ENCODE measurements around the gene PID1. TPM values are rescaled to one million over a fixed set of nuclear protein-coding genes. Genes with fewer than 3 reads are reported as not detected.

The PID1 gene
- total RNA-seq, 4 donors from 2014 or later = 9.5 to 28.5 (median 21.2) TPM

DNA sequence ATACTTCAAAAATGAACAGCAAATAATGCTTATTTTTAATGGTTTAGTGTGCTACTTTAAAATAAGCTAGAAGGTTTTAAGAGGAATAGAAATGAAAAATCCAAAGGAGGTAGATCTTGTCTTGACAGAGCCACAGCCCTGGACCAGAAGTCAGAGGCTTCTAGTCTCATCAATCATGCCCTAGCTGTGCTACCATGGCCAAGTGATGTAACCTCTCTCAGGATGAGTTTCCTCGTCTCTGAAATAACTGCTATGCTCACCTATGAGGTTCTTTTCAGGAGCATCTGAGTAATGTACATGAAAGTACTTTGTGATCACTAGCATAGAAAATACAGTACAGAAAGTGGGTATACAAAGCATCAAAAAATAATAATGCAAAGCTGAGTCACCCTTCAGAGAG lies 248.4 kb downstream of the PID1 start:
- intact Hi-C loops (cut with DNase I; ENCODE audit: low total_unique reads) = no loop called here
- no peak overlapping the region for H3K4me3 ChIP-seq (ENCODE audit: low read depth, poor library complexity, severe bottlenecking)
- 70 to 76% methylated on average over 1 of the region's 1 CpG for WGBS, 2 donors
- TF ChIP-seq POLR2A (IDR thresholded peaks at IDR 0.05) = no peak
- TF ChIP-seq, protein P1, sequence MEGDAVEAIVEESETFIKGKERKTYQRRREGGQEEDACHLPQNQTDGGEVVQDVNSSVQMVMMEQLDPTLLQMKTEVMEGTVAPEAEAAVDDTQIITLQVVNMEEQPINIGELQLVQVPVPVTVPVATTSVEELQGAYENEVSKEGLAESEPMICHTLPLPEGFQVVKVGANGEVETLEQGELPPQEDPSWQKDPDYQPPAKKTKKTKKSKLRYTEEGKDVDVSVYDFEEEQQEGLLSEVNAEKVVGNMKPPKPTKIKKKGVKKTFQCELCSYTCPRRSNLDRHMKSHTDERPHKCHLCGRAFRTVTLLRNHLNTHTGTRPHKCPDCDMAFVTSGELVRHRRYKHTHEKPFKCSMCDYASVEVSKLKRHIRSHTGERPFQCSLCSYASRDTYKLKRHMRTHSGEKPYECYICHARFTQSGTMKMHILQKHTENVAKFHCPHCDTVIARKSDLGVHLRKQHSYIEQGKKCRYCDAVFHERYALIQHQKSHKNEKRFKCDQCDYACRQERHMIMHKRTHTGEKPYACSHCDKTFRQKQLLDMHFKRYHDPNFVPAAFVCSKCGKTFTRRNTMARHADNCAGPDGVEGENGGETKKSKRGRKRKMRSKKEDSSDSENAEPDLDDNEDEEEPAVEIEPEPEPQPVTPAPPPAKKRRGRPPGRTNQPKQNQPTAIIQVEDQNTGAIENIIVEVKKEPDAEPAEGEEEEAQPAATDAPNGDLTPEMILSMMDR (IDR thresholded peaks at IDR 0.05) = no peak
- DNase-seq (ENCODE audit: low spot score in 2 of 2) = no peak

DNA sequence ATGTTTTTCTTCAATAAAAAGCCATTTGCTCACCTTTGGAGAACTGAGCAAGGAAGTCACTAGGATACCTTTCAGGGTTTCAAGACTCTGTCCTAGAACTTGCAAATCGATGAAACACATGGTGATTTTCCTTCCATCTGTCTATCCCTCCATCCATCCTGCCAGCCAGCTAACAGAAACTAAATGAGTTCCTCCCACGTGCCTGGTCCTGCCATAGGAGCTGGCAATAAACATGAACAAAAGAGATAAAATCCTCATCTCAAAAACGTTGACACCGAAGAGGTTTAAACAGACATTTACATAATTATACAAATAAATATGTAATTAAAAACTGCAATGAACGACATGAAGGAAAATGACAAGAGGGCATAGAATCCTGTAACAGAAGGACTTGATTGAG lies 249.0 kb downstream of the PID1 start:
- WGBS, 2 donors = 51 to 75% methylated on average over 5 of the region's 5 CpGs
- TF ChIP-seq POLR2A (IDR thresholded peaks at IDR 0.05) = no peak
- TF ChIP-seq, protein P1 (IDR thresholded peaks at IDR 0.05) = no peak
- no peak overlapping the region for H3K4me3 ChIP-seq (ENCODE audit: low read depth, poor library complexity, severe bottlenecking)
- intact Hi-C loops (cut with DNase I; ENCODE audit: low total_unique reads) = no loop called here
- no peak for DNase-seq (ENCODE audit: low spot score in 2 of 2)

DNA sequence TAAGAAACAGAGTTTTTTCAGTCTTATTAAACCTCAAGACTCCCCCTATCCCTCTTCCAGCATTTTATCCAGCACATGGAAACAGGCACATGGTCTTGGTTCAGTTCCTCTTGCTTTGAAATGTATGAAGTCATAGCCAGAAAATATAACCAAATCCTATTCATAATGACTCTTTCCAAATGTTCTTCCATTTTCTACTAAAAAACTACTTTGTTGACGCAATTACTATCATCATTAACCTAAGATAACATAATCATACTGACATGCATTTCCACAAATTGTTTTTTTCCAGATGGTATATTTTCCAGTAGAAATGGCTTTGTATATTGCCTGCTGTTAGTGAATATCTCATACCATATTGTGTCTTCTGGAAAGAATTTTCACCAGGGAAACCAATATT lies 261.3 kb downstream of the PID1 start:
- WGBS, 2 donors = 75 to 86% methylated on average over 1 of the region's 1 CpG
- no peak for TF ChIP-seq POLR2A (IDR thresholded peaks at IDR 0.05)
- TF ChIP-seq, protein P1 (IDR thresholded peaks at IDR 0.05) = no peak
- intact Hi-C loops (cut with DNase I; ENCODE audit: low total_unique reads) = no loop called here
- no peak overlapping the region for H3K4me3 ChIP-seq (ENCODE audit: low read depth, poor library complexity, severe bottlenecking)
- DNase-seq (ENCODE audit: low spot score in 2 of 2) = no peak

DNA sequence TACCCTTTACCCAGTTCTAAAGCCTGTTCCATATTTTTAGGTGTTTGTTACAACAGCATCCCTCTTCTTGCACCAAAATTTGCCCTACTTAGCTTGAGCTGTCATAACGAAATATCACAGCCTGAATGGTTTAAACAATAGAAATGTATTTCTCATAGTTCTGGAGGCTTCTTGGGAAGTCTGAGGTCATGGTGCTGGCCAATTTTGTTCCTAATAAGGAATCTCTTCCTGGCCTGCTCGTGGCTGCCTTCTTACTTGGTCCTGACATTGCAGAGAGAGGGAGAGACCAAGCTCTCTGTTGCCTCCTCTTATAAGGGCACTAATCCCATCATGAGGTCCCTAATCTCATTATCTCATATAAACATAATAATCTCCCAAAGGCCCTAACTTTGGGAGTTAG lies 267.8 kb downstream of the PID1 start:
- no peak for TF ChIP-seq POLR2A (IDR thresholded peaks at IDR 0.05)
- TF ChIP-seq, protein P1 (IDR thresholded peaks at IDR 0.05) = no peak
- no peak for DNase-seq (ENCODE audit: low spot score in 2 of 2)
- intact Hi-C loops (cut with DNase I; ENCODE audit: low total_unique reads) = no loop called here
- H3K4me3 ChIP-seq (ENCODE audit: low read depth, poor library complexity, severe bottlenecking) = no peak overlapping the region
- WGBS, 2 donors = 30 to 41% methylated on average over 2 of the region's 2 CpGs

DNA sequence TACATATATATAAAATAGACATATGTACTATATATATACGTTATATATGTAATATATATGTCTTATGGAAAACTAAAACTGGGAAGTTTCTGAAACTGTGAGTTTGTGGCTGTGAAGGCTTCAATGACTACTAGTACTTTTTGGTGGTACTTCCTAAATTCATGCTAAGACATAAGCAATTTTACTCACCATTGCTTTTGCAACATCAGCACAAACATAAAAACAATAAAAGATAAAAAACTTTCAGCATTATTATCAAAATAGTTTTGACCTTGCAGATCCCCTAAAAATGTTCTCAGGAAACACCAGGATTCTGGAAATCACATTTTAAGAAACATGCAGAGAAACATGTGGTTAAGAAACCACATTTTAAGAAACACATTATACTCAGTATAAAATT lies 269.9 kb downstream of the PID1 start:
- intact Hi-C loops (cut with DNase I; ENCODE audit: low total_unique reads) = no loop called here
- TF ChIP-seq, protein P1 (IDR thresholded peaks at IDR 0.05) = no peak
- no peak for TF ChIP-seq POLR2A (IDR thresholded peaks at IDR 0.05)
- H3K4me3 ChIP-seq (ENCODE audit: low read depth, poor library complexity, severe bottlenecking) = no peak overlapping the region
- 61 to 74% methylated on average over 1 of the region's 1 CpG for WGBS, 2 donors
- no peak for DNase-seq (ENCODE audit: low spot score in 2 of 2)

DNA sequence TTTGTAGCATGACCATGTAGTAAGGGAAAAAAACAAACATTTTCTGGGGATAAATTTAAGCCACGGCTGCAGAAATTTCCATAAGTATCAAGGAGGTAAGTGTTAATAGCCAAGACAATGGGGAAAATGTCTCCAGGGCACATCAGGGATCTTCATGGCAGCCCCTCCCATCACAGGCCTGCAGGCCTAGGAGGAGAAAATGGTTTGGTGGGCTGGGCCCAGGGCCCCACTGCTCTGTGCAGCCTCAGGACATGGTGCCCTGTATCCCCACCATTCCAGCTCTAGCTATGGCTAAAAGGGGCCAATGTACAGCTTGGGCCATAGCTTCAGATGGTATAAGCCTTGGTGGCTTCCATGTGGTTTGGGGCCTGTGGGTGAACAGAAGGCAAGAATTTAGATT lies 271.8 kb downstream of the PID1 start:
- WGBS, 2 donors = 56 to 88% methylated on average over 1 of the region's 1 CpG
- TF ChIP-seq, protein P1 (IDR thresholded peaks at IDR 0.05) = no peak
- no peak overlapping the region for H3K4me3 ChIP-seq (ENCODE audit: low read depth, poor library complexity, severe bottlenecking)
- no peak for DNase-seq (ENCODE audit: low spot score in 2 of 2)
- intact Hi-C loops (cut with DNase I; ENCODE audit: low total_unique reads) = no loop called here

Data from lower leg skin (tissue), 4 donors.